Naive B cell (primary cell): ENCODE data around the gene ITM2A. TPM values are rescaled to one million over a fixed set of nuclear protein-coding genes. Genes with fewer than 3 reads are reported as not detected.

Source experiments
- ATAC-seq, 2 donors: fragments of 150-1000 bp; cut with Tn5 transposase; 2 replicates each; pipeline ENCODE4 v1.10.0; 2021; ENCODE audit warnings: low read depth in 2 of 2, mild to moderate bottlenecking in 2 of 2, moderate library complexity in 2 of 2
- DNase-seq: peaks from one replicate; pipeline ENCODE4 v3.0.0; 2022
- H3K27ac Mint-ChIP-seq, 6 donors: one replicate each; pipeline ENCODE4 v1.8.0; 2020 to 2022; ENCODE audit warnings: mild to moderate bottlenecking in 6 of 6, mixed read lengths in 6 of 6, moderate library complexity in 5 of 6, inconsistent platforms in 2 of 6
- H3K27me3 Mint-ChIP-seq, 3 donors: one replicate each; pipeline ENCODE4 v1.8.0; 2021 to 2022; ENCODE audit warnings: mixed read lengths in 3 of 3, mild to moderate bottlenecking in 1 of 3
- H3K36me3 Mint-ChIP-seq, 2 donors: one replicate each; pipeline ENCODE4 v1.8.0; 2020 to 2022; ENCODE audit warnings: mixed read lengths in 2 of 2, inconsistent platforms in 1 of 2, mild to moderate bottlenecking in 1 of 2
- H3K4me1 Mint-ChIP-seq, 3 donors: one replicate each; pipeline ENCODE4 v1.8.0; 2020 to 2022; ENCODE audit warnings: mixed read lengths in 3 of 3, inconsistent platforms in 1 of 3, mild to moderate bottlenecking in 1 of 3, moderate library complexity in 1 of 3
- H3K4me3 Mint-ChIP-seq, 8 donors: one replicate each; pipeline ENCODE4 v1.8.0; 2020 to 2022; ENCODE audit warnings: mild to moderate bottlenecking in 8 of 8, mixed read lengths in 8 of 8, moderate library complexity in 8 of 8, inconsistent platforms in 2 of 8
- H3K9me3 Mint-ChIP-seq, 7 donors: one replicate each; pipeline ENCODE4 v1.8.0; 2020 to 2022; ENCODE audit warnings: mixed read lengths in 7 of 7, mild to moderate bottlenecking in 5 of 7, inconsistent platforms in 2 of 7, moderate library complexity in 1 of 7
- polyA plus RNA-seq, 6 donors: library from polyadenylated mRNA; unstranded; fragments of 300-500 nt; fragmentation: Illumina TruSeq; gene quantifications; one replicate each; pipeline ENCODE4 v1.2.3, GENCODE V29; 2021; ENCODE audit warnings: low read depth in 6 of 6

Gene ITM2A
- polyA plus RNA-seq, 6 donors from 2014 or later: 49.9 to 145 (median 76.4) TPM

GRCh38 chrX:79367907-79368306 is 773 bp upstream of the ITM2A start:
- Mint-ChIP-seq H3K4me3 (peak overlapping the region; percentile 85 to 99 (median 96)), H3K4me1 (peaks cover 12 to 24% (median 18%) of the 10 kb centered on the region in 3 donors), H3K27me3 (no peaks in the 10 kb centered on the region), H3K27ac (peak overlapping the region in 5 of 6 donors; percentile 58 to 96 (median 89)), H3K36me3 (no peaks in the 10 kb centered on the region), H3K9me3 (no peaks in the 10 kb centered on the region)
- DNase-seq: no peak
- ATAC-seq: no peak

- peaks cover 12 to 24% (median 18%) of the 10 kb centered on the region in 3 donors for H3K4me1 Mint-ChIP-seq
- H3K9me3 Mint-ChIP-seq: peaks cover 0 to 2% (median 0%) of the 10 kb centered on the region in 7 donors
- no peaks in the 10 kb centered on the region for H3K27me3 Mint-ChIP-seq
- H3K27ac Mint-ChIP-seq: peak overlapping the region; percentile 41 to 96 (median 88)
- ATAC-seq (peak; percentile 26 to 35), DNase-seq (no peak)
- no peaks in the 10 kb centered on the region for H3K36me3 Mint-ChIP-seq
- peak overlapping the region; percentile 85 to 99 (median 96) for H3K4me3 Mint-ChIP-seq
Observed at GRCh38 chrX:79366556-79366872, 620 bp downstream of the ITM2A start.

- H3K27ac Mint-ChIP-seq: peak overlapping the region in 2 of 6 donors; percentile 23 to 49
- ATAC-seq (no peak), DNase-seq (no peak)
- H3K27me3 Mint-ChIP-seq: no peaks in the 10 kb centered on the region
- no peaks in the 10 kb centered on the region for H3K36me3 Mint-ChIP-seq
- peak overlapping the region; percentile 85 to 99 (median 96) for H3K4me3 Mint-ChIP-seq
- H3K4me1 Mint-ChIP-seq: peaks cover 12 to 24% (median 18%) of the 10 kb centered on the region in 3 donors
- peaks cover 0 to 2% (median 0%) of the 10 kb centered on the region in 7 donors for H3K9me3 Mint-ChIP-seq
Observed at GRCh38 chrX:79365591-79365990, 1.5 kb downstream of the ITM2A start.

- no peak overlapping the region for H3K27ac Mint-ChIP-seq
- H3K4me1 Mint-ChIP-seq: peaks cover 12 to 24% (median 18%) of the 10 kb centered on the region in 3 donors
- peaks cover 0 to 2% (median 0%) of the 10 kb centered on the region in 7 donors for H3K9me3 Mint-ChIP-seq
- H3K4me3 Mint-ChIP-seq: peak overlapping the region in 1 of 8 donors; percentile 24
- DNase-seq (no peak), ATAC-seq (no peak)
- H3K27me3 Mint-ChIP-seq: no peaks in the 10 kb centered on the region
- H3K36me3 Mint-ChIP-seq: no peaks in the 10 kb centered on the region
Observed at GRCh38 chrX:79364306-79364705, 2.8 kb downstream of the ITM2A start.

GRCh38 chrX:79361192-79361870 is 5.8 kb downstream of the ITM2A start:
- no peaks in the 10 kb centered on the region for H3K27me3 Mint-ChIP-seq
- no peak for ATAC-seq
- no peak overlapping the region for H3K27ac Mint-ChIP-seq
- H3K36me3 Mint-ChIP-seq: peaks cover 0 to 4% of the 10 kb centered on the region in 2 donors
- peaks cover under 1 to 7% (median 6%) of the 10 kb centered on the region in 3 donors for H3K4me1 Mint-ChIP-seq
- DNase-seq: no peak
- peak overlapping the region in 1 of 8 donors; percentile 1 for H3K4me3 Mint-ChIP-seq
- H3K9me3 Mint-ChIP-seq: peaks cover 0 to 5% (median 0%) of the 10 kb centered on the region in 7 donors

GRCh38 chrX:79336869-79337815 is 30.0 kb downstream of the ITM2A start:
- peak; percentile 1 for DNase-seq

GRCh38 chrX:79330022-79330421 is 37.1 kb downstream of the ITM2A start:
- Mint-ChIP-seq H3K4me1 (no peaks in the 10 kb centered on the region), H3K27ac (peak overlapping the region in 1 of 6 donors; percentile 32), H3K36me3 (no peaks in the 10 kb centered on the region), H3K9me3 (peaks cover 0 to 2% (median 0%) of the 10 kb centered on the region in 7 donors), H3K27me3 (no peaks in the 10 kb centered on the region), H3K4me3 (no peak overlapping the region)
- ATAC-seq (no peak), DNase-seq (no peak)

More at GRCh38 chrX:79336869-79337815, 30.0 kb downstream of the ITM2A start:
- H3K27ac Mint-ChIP-seq: peak overlapping the region in 2 of 6 donors; percentile 45 to 76
- ATAC-seq: peak in 1 of 2 donors; percentile 60
- H3K27me3 Mint-ChIP-seq: no peaks in the 10 kb centered on the region
- peak overlapping the region in 7 of 8 donors; percentile 40 to 74 (median 52) for H3K4me3 Mint-ChIP-seq
- no peaks in the 10 kb centered on the region for H3K9me3 Mint-ChIP-seq
- H3K4me1 Mint-ChIP-seq: peaks cover 0 to 8% (median 8%) of the 10 kb centered on the region in 3 donors
- no peaks in the 10 kb centered on the region for H3K36me3 Mint-ChIP-seq

GRCh38 chrX:79325263-79325958 is 41.7 kb downstream of the ITM2A start:
- no peaks in the 10 kb centered on the region for H3K36me3 Mint-ChIP-seq
- H3K4me1 Mint-ChIP-seq: no peaks in the 10 kb centered on the region
- ATAC-seq (no peak), DNase-seq (no peak)
- peaks cover 0 to 4% (median 0%) of the 10 kb centered on the region in 7 donors for H3K9me3 Mint-ChIP-seq
- H3K27me3 Mint-ChIP-seq: no peaks in the 10 kb centered on the region
- H3K4me3 Mint-ChIP-seq: no peak overlapping the region
- no peak overlapping the region for H3K27ac Mint-ChIP-seq

Other genes starting within 250 kb of the ITM2A start
- 10 to 100 TPM in 1 of 6 donors, 1 to 10 TPM in 5; 4.6 to 11.7 (median 7.4) TPM for gene GPR174, start 222.6 kb downstream of the ITM2A start, polyA plus RNA-seq